Adipocyte (in vitro differentiated cells): ENCODE data around the gene XPO5.
A peak's percentile ranks its signal among the peaks of the same experiment; 100 is the strongest.

Experiments used
- DNase-seq: peaks from one replicate; pipeline ENCODE4 v3.0.0-alpha.2; 2015; ENCODE audit warnings: low read depth
- H3K27me3 ChIP-seq: replicated peaks from 2 replicates; pipeline ENCODE4 v1.7.0; 2013; ENCODE audit warnings: mild to moderate bottlenecking, low read length, moderate library complexity; ENCODE audit not compliant: control insufficient read depth, insufficient read depth
- H3K36me3 ChIP-seq: 2 replicates; pipeline ENCODE4 v1.7.0; 2013; ENCODE audit warnings: low read length, mild to moderate bottlenecking, moderate library complexity; ENCODE audit not compliant: control insufficient read depth, insufficient read depth, severe bottlenecking
- H3K4me1 ChIP-seq: 2 replicates; pipeline ENCODE4 v1.7.0; 2013; ENCODE audit warnings: mild to moderate bottlenecking, low read length, moderate library complexity; ENCODE audit not compliant: control insufficient read depth, insufficient read depth
- H3K4me3 ChIP-seq: 2 replicates; pipeline ENCODE4 v1.7.0; 2013; ENCODE audit warnings: mild to moderate bottlenecking, low read length, moderate library complexity
- H3K9ac ChIP-seq: 2 replicates; pipeline ENCODE4 v1.7.0; 2013; ENCODE audit warnings: mild to moderate bottlenecking, low read length, moderate library complexity
- H3K9me3 ChIP-seq: 2 replicates; pipeline ENCODE4 v1.7.0; 2013; ENCODE audit warnings: mild to moderate bottlenecking, low read length, moderate library complexity; ENCODE audit not compliant: control insufficient read depth

The XPO5 gene

DNA sequence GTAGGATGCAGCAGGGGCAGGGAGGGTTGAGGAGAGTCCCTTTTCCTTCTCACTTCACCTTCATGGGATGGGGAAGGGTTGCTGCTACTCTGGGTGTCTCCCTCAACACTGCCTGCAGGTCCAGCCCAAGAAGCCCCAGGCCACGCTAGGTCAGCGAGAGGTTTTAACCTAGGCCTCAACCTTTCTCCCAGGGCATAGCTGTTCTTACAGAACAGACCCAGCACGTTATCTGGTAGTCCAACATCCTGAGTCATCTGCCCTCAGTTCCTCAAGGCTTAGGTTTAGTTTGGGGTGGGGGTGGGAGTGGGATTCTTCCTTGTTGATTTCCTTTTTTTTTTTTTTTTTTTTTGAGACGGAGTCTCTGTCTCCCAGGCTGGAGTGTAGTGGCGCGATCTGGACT lies 81.5 kb downstream of the XPO5 start:
- H3K9ac ChIP-seq: no peak overlapping the region
- no peaks in the 10 kb centered on the region for H3K9me3 ChIP-seq
- no peaks in the 10 kb centered on the region for H3K27me3 ChIP-seq
- H3K4me1 ChIP-seq: peaks cover 39% of the 10 kb centered on the region
- H3K4me3 ChIP-seq: no peak overlapping the region
- H3K36me3 ChIP-seq: peaks cover 18% of the 10 kb centered on the region
- no peak for DNase-seq

DNA sequence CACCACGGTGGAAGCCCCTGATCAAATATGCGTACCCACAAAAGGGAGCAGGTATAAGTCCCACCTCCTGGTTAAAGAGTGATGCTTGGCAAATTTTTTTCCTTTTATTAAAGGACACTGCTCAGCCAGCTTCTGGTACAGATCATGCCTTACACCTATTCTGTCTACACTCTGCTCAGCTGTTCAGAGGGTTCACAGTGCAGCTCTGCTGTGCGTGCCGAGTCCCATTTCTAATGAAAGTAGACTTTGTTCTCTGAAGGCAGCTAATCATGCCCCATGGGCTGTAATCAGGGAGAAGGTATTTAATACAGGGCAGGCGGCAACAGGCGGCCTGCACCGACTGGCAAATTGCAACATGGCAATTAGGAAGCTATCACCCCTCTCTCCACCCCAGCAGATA lies 82.0 kb downstream of the XPO5 start:
- no peaks in the 10 kb centered on the region for H3K27me3 ChIP-seq
- peaks cover 43% of the 10 kb centered on the region for H3K4me1 ChIP-seq
- H3K36me3 ChIP-seq: peaks cover 13% of the 10 kb centered on the region
- H3K9me3 ChIP-seq: no peaks in the 10 kb centered on the region
- DNase-seq: no peak
- no peak overlapping the region for H3K4me3 ChIP-seq
- H3K9ac ChIP-seq: no peak overlapping the region

DNA sequence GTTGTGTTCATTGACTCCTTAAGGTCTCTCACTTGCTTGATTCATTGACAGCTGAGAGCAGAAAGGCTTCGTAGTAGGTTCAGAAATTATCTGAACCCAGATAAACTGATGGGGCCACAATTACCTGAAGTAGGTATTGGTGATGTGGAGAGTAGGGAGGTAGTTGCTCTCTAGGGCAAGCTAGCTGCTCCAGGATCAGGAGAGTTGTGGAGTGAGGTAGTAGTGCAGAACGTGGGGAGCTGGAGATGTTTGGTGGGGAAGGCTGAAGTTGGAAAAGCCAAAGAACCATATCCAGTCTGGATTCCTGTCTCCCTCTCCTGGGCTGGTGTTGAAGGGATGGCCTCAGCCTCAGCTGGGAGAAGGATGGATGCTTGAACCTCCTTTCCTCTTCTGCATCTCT lies 82.6 kb downstream of the XPO5 start:
- Histone ChIP-seq H3K9me3 (no peaks in the 10 kb centered on the region), H3K36me3 (peaks cover 7% of the 10 kb centered on the region), H3K4me3 (no peak overlapping the region), H3K4me1 (peaks cover 49% of the 10 kb centered on the region), H3K9ac (no peak overlapping the region), H3K27me3 (no peaks in the 10 kb centered on the region)
- DNase-seq: no peak

- Histone ChIP-seq H3K9ac (no peak overlapping the region), H3K36me3 (peaks cover 2% of the 10 kb centered on the region), H3K4me3 (peak overlapping the region; percentile 43), H3K9me3 (no peaks in the 10 kb centered on the region), H3K27me3 (no peaks in the 10 kb centered on the region), H3K4me1 (peaks cover 50% of the 10 kb centered on the region)
- peak; percentile 56 for DNase-seq
Observed at GRCh38 chr6:43492673-43493072, 83.2 kb downstream of the XPO5 start.

GRCh38 chr6:43491750-43492661 lies 83.8 kb downstream of the XPO5 start:
- Histone ChIP-seq H3K4me1 (peaks cover 50% of the 10 kb centered on the region), H3K9ac (no peak overlapping the region), H3K27me3 (no peaks in the 10 kb centered on the region), H3K9me3 (no peaks in the 10 kb centered on the region), H3K36me3 (no peaks in the 10 kb centered on the region), H3K4me3 (peak overlapping the region; percentile 43)
- peak; percentile 89 for DNase-seq

DNA sequence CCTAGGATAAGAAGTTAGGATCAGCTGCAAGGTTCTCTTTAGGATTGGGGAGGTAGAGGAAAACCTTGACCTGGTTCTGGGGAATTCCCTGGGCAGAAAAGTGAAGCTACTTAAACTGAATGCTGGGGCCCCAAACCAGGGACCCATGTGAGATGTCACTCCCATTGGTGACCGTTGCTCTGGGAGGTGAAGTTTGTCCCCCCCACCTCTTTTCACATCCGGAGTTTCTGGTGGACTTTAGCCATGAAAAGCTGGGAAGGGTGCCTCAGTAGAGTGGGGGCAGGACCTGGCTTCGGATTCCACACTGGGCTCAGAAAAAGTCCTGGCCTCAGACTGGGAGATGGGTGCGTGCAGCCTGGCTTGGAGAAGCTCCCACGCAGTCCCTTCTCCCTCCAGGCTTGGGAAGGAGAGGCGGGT lies 85.3 kb downstream of the XPO5 start:
- no peak for DNase-seq
- Histone ChIP-seq H3K36me3 (no peaks in the 10 kb centered on the region), H3K4me1 (peaks cover 36% of the 10 kb centered on the region)

GRCh38 chr6:43489277-43490072 lies 86.4 kb downstream of the XPO5 start:
- Histone ChIP-seq H3K36me3 (no peaks in the 10 kb centered on the region), H3K9me3 (no peaks in the 10 kb centered on the region), H3K4me1 (peaks cover 28% of the 10 kb centered on the region), H3K27me3 (no peaks in the 10 kb centered on the region), H3K9ac (no peak overlapping the region), H3K4me3 (no peak overlapping the region)
- DNase-seq: no peak

More for the DNA sequence above, 85.3 kb downstream of the XPO5 start:
- Histone ChIP-seq H3K4me3 (no peak overlapping the region), H3K9ac (no peak overlapping the region), H3K27me3 (no peaks in the 10 kb centered on the region), H3K9me3 (no peaks in the 10 kb centered on the region)

DNA sequence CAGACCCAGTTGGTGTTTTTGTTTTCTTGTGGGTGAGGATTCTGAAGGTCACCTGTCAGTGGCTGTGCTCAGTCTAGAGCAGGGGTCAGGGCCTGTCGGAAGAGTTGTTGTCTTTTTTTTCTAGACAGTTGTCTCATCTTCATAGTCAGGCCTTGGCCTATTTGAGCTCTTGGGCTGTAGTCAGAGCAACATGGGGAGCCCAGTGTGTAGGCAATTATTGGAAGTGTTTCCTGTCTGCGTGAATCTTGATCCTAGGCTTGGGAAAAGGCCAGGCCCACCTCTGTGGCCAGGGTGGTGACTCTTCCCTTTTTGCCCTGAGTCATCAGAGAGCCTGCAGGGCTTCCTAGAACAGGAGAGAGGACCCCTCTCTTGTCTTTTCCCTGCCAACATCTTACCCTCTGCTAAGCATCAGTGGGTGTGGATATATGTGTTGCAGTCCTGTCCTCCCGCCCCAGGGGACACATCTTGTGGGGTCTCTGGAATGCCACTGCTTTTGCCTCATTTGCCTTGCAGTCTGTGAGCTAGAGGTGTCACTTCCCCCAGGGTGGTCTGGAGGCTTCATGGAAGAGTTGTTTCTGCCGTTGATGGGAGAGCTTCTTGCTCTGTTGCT lies 87.1 kb downstream of the XPO5 start:
- no peaks in the 10 kb centered on the region for H3K27me3 ChIP-seq
- H3K4me3 ChIP-seq: no peak overlapping the region
- H3K4me1 ChIP-seq: peaks cover 28% of the 10 kb centered on the region
- no peaks in the 10 kb centered on the region for H3K36me3 ChIP-seq
- H3K9me3 ChIP-seq: no peaks in the 10 kb centered on the region
- H3K9ac ChIP-seq: no peak overlapping the region
- DNase-seq: no peak

- no peak overlapping the region for H3K9ac ChIP-seq
- H3K36me3 ChIP-seq: no peaks in the 10 kb centered on the region
- peaks cover 11% of the 10 kb centered on the region for H3K4me1 ChIP-seq
- no peak overlapping the region for H3K4me3 ChIP-seq
- no peaks in the 10 kb centered on the region for H3K27me3 ChIP-seq
- no peaks in the 10 kb centered on the region for H3K9me3 ChIP-seq
- DNase-seq: no peak
Observed at GRCh38 chr6:43481591-43482236, 94.1 kb downstream of the XPO5 start.

GRCh38 chr6:43481075-43481474 lies 94.8 kb downstream of the XPO5 start:
- Histone ChIP-seq H3K36me3 (no peaks in the 10 kb centered on the region), H3K4me3 (no peak overlapping the region), H3K27me3 (no peaks in the 10 kb centered on the region), H3K9me3 (no peaks in the 10 kb centered on the region), H3K9ac (no peak overlapping the region), H3K4me1 (peaks cover 11% of the 10 kb centered on the region)
- no peak for DNase-seq

DNA sequence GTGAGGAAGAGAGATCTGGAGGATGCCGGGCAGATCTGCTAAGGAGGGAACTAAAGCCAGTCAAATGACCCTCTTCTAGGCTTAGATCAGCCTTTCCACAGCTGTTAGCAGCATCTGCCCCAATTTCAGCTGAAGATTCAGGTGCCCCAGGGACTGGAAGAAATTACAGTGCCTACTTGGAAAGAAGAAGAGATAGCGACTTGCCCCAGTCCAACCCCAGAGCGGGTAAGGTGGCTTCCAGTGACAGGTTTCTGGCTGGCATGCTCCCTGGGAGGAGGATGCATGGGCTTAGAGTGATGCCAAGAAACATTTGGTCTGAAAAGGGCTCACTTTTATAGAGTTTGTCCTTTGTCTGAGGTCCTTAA lies 97.8 kb downstream of the XPO5 start:
- Histone ChIP-seq H3K9me3 (no peaks in the 10 kb centered on the region), H3K27me3 (no peaks in the 10 kb centered on the region), H3K36me3 (no peaks in the 10 kb centered on the region), H3K4me3 (peak overlapping the region; percentile 87), H3K4me1 (peaks cover 11% of the 10 kb centered on the region), H3K9ac (peak overlapping the region; percentile 89)
- DNase-seq: no peak
